ENCODE measurements around the gene CACNG4. TPM values are rescaled to one million over a fixed set of nuclear protein-coding genes. Genes with fewer than 3 reads are reported as not detected.

The CACNG4 gene
- polyA plus RNA-seq, 1 experiment: 0.25 TPM

DNA sequence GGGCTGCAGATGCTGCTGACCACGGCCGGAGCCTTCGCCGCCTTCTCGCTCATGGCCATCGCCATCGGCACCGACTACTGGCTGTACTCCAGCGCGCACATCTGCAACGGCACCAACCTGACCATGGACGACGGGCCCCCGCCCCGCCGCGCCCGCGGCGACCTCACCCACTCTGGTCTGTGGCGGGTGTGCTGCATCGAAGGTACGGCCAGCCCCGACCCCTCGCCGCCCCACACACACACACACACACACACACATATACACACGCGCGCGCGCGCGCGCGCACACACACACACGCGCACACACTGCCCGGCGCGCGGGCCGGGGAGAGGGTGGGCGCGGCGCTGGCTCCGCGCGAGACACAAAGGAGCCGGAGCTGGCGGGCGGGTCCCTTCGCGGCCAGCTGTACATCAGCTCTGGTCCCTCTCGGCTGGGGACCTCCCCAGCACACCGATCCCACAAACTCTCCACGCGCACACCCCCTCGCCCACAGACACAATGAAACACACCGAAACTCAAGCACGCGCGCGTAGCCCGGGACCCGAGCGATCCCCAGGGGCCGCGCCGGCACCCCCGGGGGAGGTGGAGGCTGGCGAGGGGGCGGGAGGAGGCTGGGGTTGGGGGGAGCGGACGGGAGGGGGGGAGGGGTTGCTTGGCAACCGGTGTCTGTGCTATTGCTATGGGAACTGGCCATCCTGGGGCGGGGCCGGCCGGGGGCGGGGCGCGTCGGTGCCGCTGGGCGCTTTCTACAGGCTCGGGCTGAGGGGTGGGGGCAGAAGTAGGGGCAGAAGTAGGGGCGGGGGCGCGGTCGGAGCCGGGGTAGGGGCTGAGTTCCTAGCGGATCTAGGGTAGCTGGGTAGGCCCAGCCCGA, 658 bp downstream of the CACNG4 start:
- Histone ChIP-seq H3K9me3 (ENCODE audit: control insufficient read depth, insufficient read depth, low read length) (no peaks in the 10 kb centered on the region; the same call in 1 of the 2 replicates), H3K27me3 (ENCODE audit: control insufficient read depth, insufficient read depth, low read length) (peaks cover 66% of the 10 kb centered on the region), H3K27ac (ENCODE audit: low read depth, low read length) (no peak overlapping the region), H3K4me3 (ENCODE audit: low read depth, low read length) (peak overlapping the region; percentile 51)
- TF ChIP-seq, protein P1, sequence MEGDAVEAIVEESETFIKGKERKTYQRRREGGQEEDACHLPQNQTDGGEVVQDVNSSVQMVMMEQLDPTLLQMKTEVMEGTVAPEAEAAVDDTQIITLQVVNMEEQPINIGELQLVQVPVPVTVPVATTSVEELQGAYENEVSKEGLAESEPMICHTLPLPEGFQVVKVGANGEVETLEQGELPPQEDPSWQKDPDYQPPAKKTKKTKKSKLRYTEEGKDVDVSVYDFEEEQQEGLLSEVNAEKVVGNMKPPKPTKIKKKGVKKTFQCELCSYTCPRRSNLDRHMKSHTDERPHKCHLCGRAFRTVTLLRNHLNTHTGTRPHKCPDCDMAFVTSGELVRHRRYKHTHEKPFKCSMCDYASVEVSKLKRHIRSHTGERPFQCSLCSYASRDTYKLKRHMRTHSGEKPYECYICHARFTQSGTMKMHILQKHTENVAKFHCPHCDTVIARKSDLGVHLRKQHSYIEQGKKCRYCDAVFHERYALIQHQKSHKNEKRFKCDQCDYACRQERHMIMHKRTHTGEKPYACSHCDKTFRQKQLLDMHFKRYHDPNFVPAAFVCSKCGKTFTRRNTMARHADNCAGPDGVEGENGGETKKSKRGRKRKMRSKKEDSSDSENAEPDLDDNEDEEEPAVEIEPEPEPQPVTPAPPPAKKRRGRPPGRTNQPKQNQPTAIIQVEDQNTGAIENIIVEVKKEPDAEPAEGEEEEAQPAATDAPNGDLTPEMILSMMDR (IDR thresholded peaks at IDR 0.05; ENCODE audit: low read depth, low read length): no peak
- CTCF ChIA-PET: no interaction called here
- POLR2A ChIA-PET: interaction anchor here (0.6 kb wide), 1 partner anchor 771 kb away, joined by 3 read pairs; no protein-coding TSS in a partner anchor
- no peak for DNase-seq (ENCODE audit: low read depth, low spot score)

- no peak for DNase-seq (ENCODE audit: low read depth, low spot score)
- Histone ChIP-seq H3K9me3 (ENCODE audit: control insufficient read depth, insufficient read depth, low read length) (no peaks in the 10 kb centered on the region; the same call in 1 of the 2 replicates), H3K27me3 (ENCODE audit: control insufficient read depth, insufficient read depth, low read length) (peaks cover 64% of the 10 kb centered on the region), H3K27ac (ENCODE audit: low read depth, low read length) (no peak overlapping the region), H3K4me3 (ENCODE audit: low read depth, low read length) (peak overlapping the region; percentile 43)
- TF ChIP-seq, protein P1 (IDR thresholded peaks at IDR 0.05; ENCODE audit: low read depth, low read length): no peak
- ChIA-PET POLR2A (interaction anchor here (0.6 kb wide), 1 partner anchor 772 kb away, joined by 3 read pairs; no protein-coding TSS in a partner anchor), CTCF (no interaction called here)
Measured at GRCh38 chr17:66965801-66966262, 1.3 kb downstream of the CACNG4 start.

DNA sequence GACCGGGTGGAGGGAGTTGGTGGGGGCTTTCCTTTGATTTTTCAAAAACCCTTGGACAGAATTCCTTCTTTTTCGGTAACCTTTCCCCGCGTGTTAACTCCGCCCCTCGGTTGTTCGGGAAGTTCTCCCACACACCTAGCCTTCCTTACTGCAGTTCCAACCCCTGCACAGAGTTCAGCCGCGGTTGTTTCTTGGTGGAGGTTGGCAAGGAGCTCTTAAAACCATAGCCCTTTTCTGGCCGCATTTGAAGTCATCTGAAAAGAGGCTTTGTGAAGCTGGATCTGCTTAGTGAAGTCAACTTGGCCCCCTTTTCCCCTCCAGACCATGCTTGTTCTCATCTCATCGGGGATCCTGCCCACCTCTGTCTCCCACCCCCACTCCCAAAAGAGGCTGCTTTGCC, 1.8 kb downstream of the CACNG4 start:
- TF ChIP-seq, protein P1 (IDR thresholded peaks at IDR 0.05; ENCODE audit: low read depth, low read length): no peak
- CTCF ChIA-PET: no interaction called here
- peaks cover 67% of the 10 kb centered on the region for H3K27me3 ChIP-seq (ENCODE audit: control insufficient read depth, insufficient read depth, low read length)
- H3K27ac ChIP-seq (ENCODE audit: low read depth, low read length): no peak overlapping the region
- no peaks in the 10 kb centered on the region; the same call in 1 of the 2 replicates for H3K9me3 ChIP-seq (ENCODE audit: control insufficient read depth, insufficient read depth, low read length)
- no peak overlapping the region for H3K4me3 ChIP-seq (ENCODE audit: low read depth, low read length)
- POLR2A ChIA-PET: no interaction called here
- DNase-seq (ENCODE audit: low read depth, low spot score): no peak

DNA sequence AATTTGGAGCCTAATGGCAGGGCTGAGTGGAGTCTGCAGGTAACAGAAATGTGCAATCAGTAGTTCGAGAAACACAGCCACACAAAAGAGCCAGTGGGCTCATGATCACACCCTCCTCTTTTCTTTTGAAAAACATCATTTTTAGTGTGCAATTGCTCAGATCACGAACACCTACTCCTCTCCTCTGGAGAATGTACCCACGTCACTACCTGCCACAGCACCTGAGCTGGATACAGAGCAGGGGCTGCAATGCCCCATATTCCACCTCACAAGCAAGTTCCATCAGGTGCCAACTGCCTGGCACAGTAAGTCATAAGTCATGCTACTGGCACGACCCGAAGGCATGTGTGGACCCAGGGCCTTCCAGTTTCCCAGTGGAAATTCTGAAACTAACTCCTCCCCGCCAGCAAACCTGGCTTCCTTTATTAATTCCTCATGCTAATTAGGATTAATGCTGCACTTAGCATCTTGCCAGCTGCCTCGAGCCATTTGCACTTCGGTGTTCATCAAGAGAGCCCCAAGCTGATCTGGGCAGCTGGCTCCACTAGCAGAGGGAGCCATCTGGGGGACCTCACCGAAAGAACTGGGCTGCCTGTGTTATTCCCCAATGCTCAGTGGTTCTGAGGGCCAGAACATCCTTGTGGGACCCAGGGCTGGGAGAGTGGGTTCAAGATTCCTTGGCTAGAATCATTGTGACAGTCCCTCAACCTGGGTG, 2.4 kb downstream of the CACNG4 start:
- no peak for DNase-seq (ENCODE audit: low read depth, low spot score)
- no peak overlapping the region for H3K4me3 ChIP-seq (ENCODE audit: low read depth, low read length)
- peaks cover 71% of the 10 kb centered on the region for H3K27me3 ChIP-seq (ENCODE audit: control insufficient read depth, insufficient read depth, low read length)
- no peak overlapping the region for H3K27ac ChIP-seq (ENCODE audit: low read depth, low read length)
- CTCF ChIA-PET: no interaction called here
- TF ChIP-seq, protein P1 (IDR thresholded peaks at IDR 0.05; ENCODE audit: low read depth, low read length): no peak
- POLR2A ChIA-PET: no interaction called here
- H3K9me3 ChIP-seq (ENCODE audit: control insufficient read depth, insufficient read depth, low read length): no peaks in the 10 kb centered on the region; the same call in 1 of the 2 replicates
